GM13976 (cell line): ENCODE results near the gene LRRC4C.

ENCODE experiments used
- DNase-seq: peaks from one replicate; pipeline ENCODE4 v3.0.0; 2012; ENCODE audit warnings: low spot score
- in situ Hi-C: fragments of 300-500 bp; cut with MboI; formaldehyde crosslinking; loops from one replicate; pipeline ENCODE4 v1.12.0; 2022; ENCODE audit warnings: low sequenced_read_pairs, mixed read lengths, inconsistent platforms; ENCODE audit not compliant: unreplicated experiment
- TF ChIP-seq, protein P1 (sequence below): IDR thresholded peaks from 2 replicates; pipeline ENCODE4 v1.5.1; 2012; ENCODE audit warnings: borderline replicate concordance, mild to moderate bottlenecking; ENCODE audit not compliant: insufficient read depth; ENCODE audit errors: extremely low read depth, missing control alignments, control extremely low read depth

LRRC4C gene

DNA sequence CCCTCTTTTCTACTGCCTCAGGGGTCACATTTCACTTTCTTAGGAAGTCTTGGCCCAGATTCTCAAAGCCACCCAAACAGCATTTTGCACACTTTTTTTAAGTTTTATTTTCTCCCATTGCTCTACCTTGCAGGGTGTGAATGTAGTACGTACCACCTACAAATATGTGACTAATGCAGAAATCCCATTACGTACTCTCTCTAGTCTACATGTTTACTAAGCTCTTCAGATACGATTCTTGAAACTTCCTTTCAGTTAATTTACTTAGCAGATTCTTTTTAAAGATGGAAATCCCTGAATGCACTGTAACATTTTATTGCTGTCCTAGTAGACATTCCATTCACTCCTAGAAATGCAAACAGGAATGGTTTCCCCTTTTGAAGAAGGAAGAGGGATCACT lies 61.3 kb downstream of the LRRC4C start:
- no peak for DNase-seq
- in situ Hi-C loops: no loop called here
- TF ChIP-seq, protein P1, sequence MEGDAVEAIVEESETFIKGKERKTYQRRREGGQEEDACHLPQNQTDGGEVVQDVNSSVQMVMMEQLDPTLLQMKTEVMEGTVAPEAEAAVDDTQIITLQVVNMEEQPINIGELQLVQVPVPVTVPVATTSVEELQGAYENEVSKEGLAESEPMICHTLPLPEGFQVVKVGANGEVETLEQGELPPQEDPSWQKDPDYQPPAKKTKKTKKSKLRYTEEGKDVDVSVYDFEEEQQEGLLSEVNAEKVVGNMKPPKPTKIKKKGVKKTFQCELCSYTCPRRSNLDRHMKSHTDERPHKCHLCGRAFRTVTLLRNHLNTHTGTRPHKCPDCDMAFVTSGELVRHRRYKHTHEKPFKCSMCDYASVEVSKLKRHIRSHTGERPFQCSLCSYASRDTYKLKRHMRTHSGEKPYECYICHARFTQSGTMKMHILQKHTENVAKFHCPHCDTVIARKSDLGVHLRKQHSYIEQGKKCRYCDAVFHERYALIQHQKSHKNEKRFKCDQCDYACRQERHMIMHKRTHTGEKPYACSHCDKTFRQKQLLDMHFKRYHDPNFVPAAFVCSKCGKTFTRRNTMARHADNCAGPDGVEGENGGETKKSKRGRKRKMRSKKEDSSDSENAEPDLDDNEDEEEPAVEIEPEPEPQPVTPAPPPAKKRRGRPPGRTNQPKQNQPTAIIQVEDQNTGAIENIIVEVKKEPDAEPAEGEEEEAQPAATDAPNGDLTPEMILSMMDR: no peak

DNA sequence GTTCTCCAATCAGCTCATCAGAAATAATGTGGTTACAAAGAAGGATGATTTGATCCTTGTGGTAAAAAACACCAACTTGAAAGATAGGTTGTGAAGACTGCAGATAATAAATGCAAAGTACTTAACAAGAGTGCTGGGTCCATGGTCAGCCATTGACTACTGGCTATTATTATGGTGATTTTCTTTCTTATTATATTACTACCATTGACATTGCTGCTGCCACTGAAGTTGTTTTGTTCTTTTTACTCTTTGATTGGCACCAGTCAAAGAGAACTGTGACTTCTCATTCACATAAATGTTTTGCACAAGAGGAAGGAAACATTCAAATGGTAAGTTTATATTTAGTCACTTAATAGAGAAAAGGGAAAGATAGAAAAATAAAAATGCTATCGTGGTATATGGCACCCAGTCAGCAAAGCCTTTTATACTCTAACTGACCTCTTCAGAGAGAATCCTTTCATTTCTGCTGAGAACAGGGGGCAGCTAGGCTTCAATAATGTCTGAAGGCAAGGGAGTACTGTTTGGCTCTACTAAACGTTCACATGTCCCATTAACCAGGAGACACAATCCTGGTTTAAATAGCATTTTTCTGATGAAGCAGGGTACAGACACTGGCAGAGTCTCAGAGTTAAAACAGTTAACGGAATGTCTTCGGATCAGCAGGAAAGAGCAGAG lies 64.8 kb downstream of the LRRC4C start:
- in situ Hi-C loops: no loop called here
- TF ChIP-seq, protein P1: no peak
- no peak for DNase-seq

DNA sequence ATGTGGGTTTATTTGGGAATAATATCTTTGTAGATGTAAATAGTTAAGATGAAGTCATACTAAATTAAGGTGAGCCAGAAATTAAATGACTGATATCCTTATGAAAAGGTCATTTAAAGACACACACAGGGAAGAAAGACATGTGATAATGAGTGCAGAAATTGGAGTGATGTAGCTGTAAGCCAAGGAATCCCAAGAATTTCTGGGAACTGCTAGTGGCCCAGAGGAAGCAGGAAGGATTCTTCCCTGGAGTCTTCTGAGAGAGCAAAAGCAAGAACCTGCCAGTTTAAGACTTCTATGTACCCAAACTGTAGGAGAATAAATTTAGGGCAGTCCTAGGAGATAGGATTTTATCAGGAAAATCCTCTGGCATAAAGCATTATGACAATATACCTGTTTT lies 66.9 kb downstream of the LRRC4C start:
- TF ChIP-seq, protein P1: no peak
- no peak for DNase-seq
- in situ Hi-C loops: no loop called here

DNA sequence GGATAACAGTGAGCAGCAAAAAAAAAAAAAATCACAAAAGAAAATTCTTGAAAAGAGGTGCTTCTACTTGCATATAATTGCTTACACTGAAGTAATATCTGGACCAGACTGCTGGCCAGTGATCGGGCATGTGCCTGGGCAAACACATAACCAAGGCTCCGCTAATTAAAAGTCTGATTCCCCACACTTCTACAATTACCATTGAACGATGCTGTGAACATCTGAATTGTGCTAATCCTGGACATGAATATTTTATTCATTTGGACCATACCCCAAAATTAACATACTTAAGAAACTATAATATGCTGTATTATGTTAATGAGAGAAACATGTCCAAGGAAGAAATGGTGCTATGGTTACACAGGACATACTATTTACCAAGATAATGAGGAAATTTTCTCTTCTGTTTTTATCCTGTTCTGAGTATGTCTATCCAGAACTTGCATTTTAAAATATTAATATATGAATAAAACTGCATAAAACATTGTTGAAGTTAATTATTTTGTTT lies 69.8 kb downstream of the LRRC4C start:
- TF ChIP-seq, protein P1: no peak
- in situ Hi-C loops: no loop called here
- DNase-seq: no peak

DNA sequence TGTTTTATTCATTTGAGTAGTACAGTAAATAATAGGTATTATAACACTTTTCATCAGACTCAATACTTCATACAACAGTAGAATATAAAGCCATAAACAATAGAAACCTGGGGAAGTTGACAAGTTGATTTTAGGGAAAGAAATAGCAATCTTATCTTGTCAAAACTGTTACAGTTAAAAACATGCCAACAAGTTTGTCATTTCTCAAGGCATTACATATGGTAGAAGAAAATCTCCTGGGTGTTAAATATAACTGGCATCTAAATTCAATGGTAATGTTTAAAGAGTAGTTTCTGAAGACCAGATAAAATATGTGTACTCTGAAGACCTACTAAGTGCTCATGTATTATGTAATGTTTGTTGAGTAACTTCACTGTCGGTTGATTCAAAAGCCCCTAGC lies 75.1 kb downstream of the LRRC4C start:
- in situ Hi-C loops: no loop called here
- no peak for DNase-seq
- TF ChIP-seq, protein P1: no peak

DNA sequence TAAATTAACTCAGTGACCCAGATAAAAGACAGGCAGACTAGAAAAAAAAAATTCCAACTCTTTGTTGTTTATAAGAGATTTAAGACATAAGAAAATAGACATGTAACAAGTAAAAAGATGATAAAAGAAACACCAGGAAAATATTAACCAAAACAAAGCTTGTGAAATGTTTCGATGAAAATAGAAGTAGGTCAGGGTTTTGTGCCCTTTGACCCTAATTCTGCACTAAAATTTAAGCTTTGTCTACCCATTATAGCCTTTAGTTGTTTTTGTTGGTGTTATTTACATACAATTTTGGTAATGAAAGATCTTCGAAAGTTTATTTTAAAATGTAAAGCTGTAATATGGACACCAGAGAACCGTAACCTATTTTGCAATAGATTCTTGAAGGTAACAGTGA lies 75.7 kb downstream of the LRRC4C start:
- TF ChIP-seq, protein P1: no peak
- no peak for DNase-seq
- in situ Hi-C loops: no loop called here
